GM23338 (cell line): Measurements from ENCODE around the gene LNPEP. TPM values are rescaled to one million over a fixed set of nuclear protein-coding genes. Genes with fewer than 3 reads are reported as not detected.

Experiments used
- ATAC-seq: fragments of 200-7000 bp; cut with Tn5 transposase; 3 replicates; pipeline ENCODE4 v1.9.1; 2020
- DNase-seq: peaks from one replicate; pipeline ENCODE4 v3.0.0-alpha.2; 2015; ENCODE audit warnings: low spot score
- H2AFZ ChIP-seq: fragments of 200-600 bp; sonication (generic); 2 replicates; pipeline ENCODE4 v1.8.0; 2016; ENCODE audit warnings: antibody characterized with exemption, mild to moderate bottlenecking, moderate library complexity
- H3F3A ChIP-seq: fragments of 200-600 bp; sonication (generic); replicated peaks from 2 replicates; pipeline ENCODE4 v1.8.0; 2017; ENCODE audit warnings: antibody characterized with exemption, mixed run types, low read depth
- H3K27ac ChIP-seq: fragments of 200-600 bp; sonication (generic); 2 replicates; pipeline ENCODE4 v1.6.1; 2016; ENCODE audit warnings: low read depth
- H3K27me3 ChIP-seq: fragments of 200-600 bp; sonication (generic); 2 replicates; pipeline ENCODE4 v1.8.0; 2016; ENCODE audit warnings: mild to moderate bottlenecking, mixed run types, moderate library complexity; ENCODE audit not compliant: insufficient read depth
- H3K36me3 ChIP-seq: fragments of 200-600 bp; sonication (generic); 2 replicates; pipeline ENCODE4 v1.8.0; 2016; ENCODE audit warnings: mild to moderate bottlenecking; ENCODE audit not compliant: insufficient read depth
- H3K4me1 ChIP-seq: fragments of 200-600 bp; sonication (generic); 2 replicates; pipeline ENCODE4 v1.8.0; 2016; ENCODE audit warnings: mild to moderate bottlenecking, moderate library complexity; ENCODE audit not compliant: insufficient read depth
- H3K4me2 ChIP-seq: fragments of 200-600 bp; sonication (generic); 2 replicates; pipeline ENCODE4 v1.7.1; 2017; ENCODE audit warnings: mixed run types
- H3K4me3 ChIP-seq: fragments of 200-600 bp; sonication (generic); 2 replicates; pipeline ENCODE4 v1.6.1; 2016; ENCODE audit warnings: mixed run types
- H3K79me2 ChIP-seq: fragments of 200-600 bp; sonication (generic); replicated peaks from 2 replicates; pipeline ENCODE4 v1.8.0; 2017; ENCODE audit warnings: mild to moderate bottlenecking; ENCODE audit not compliant: insufficient read depth
- H3K9me2 ChIP-seq: fragments of 200-600 bp; sonication (generic); 2 replicates; pipeline ENCODE4 v1.8.0; 2017; ENCODE audit not compliant: insufficient read depth
- H4K20me1 ChIP-seq: fragments of 200-600 bp; sonication (generic); replicated peaks from 2 replicates; pipeline ENCODE4 v1.8.0; 2017; ENCODE audit warnings: mild to moderate bottlenecking; ENCODE audit not compliant: insufficient read depth
- H3K27ac Mint-ChIP-seq: 2 replicates; pipeline ENCODE4 v1.8.0; 2020; ENCODE audit warnings: inconsistent platforms, mild to moderate bottlenecking, moderate library complexity, mixed read lengths
- H3K27me3 Mint-ChIP-seq: 3 replicates; pipeline ENCODE4 v1.8.0; 2022; ENCODE audit warnings: low read depth, mild to moderate bottlenecking, moderate library complexity, mixed read lengths, inconsistent platforms; ENCODE audit not compliant: insufficient read depth, poor library complexity
- H3K36me3 Mint-ChIP-seq: 3 replicates; pipeline ENCODE4 v1.8.0; 2021; ENCODE audit warnings: low read depth, mild to moderate bottlenecking, inconsistent platforms, moderate library complexity, mixed read lengths
- H3K4me1 Mint-ChIP-seq: 3 replicates; pipeline ENCODE4 v1.8.0; 2020; ENCODE audit warnings: mild to moderate bottlenecking, inconsistent platforms, mixed read lengths
- H3K4me3 Mint-ChIP-seq: 3 replicates; pipeline ENCODE4 v1.8.0; 2021; ENCODE audit warnings: moderate library complexity, mild to moderate bottlenecking, inconsistent platforms, mixed read lengths
- H3K9me3 Mint-ChIP-seq: 3 replicates; pipeline ENCODE4 v1.8.0; 2020; ENCODE audit warnings: moderate library complexity, mild to moderate bottlenecking, inconsistent platforms, mixed read lengths
- CTCF ChIP-seq, 2 experiments: fragments of 200-600 bp in 1 of 2; sonication (generic) in 1 of 2; conservative IDR thresholded peaks; 2 replicates each; pipeline versions ENCODE4 v1.5.1 to v1.6.1; 2016 to 2017; ENCODE audit warnings: antibody characterized with exemption in 2 of 2, low read depth in 2 of 2, mild to moderate bottlenecking in 2 of 2, moderate library complexity in 1 of 2
- EZH2 ChIP-seq: fragments of 200-600 bp; sonication (generic); IDR thresholded peaks from one replicate; pipeline ENCODE4 v1.8.0; 2017; ENCODE audit warnings: antibody characterized with exemption, mild to moderate bottlenecking, low read depth; ENCODE audit not compliant: unreplicated experiment
- EZH2phosphoT487 ChIP-seq: fragments of 200-600 bp; sonication (generic); IDR thresholded peaks from one replicate; pipeline ENCODE4 v1.8.1; 2018; ENCODE audit warnings: antibody characterized with exemption; ENCODE audit not compliant: unreplicated experiment
- JUNB ChIP-seq: IDR thresholded peaks from one replicate; pipeline ENCODE4 v1.6.1; 2016; ENCODE audit warnings: antibody characterized with exemption; ENCODE audit not compliant: unreplicated experiment
- NANOG ChIP-seq: IDR thresholded peaks from 2 replicates; pipeline ENCODE4 v1.6.1; 2016; ENCODE audit warnings: antibody characterized with exemption, borderline replicate concordance
- POLR2AphosphoS5 ChIP-seq: IDR thresholded peaks from 2 replicates; pipeline ENCODE4 v1.6.1; 2016; ENCODE audit warnings: antibody characterized with exemption, low read depth
- STAT1 ChIP-seq: IDR thresholded peaks from one replicate; pipeline ENCODE4 v1.6.1; 2016; ENCODE audit warnings: antibody characterized with exemption; ENCODE audit not compliant: unreplicated experiment
- ZNF114 ChIP-seq: fragments of 250-450 bp; sonication (Bioruptor Pico); IDR thresholded peaks from 2 replicates; pipeline ENCODE4 v1.5.0; 2020; ENCODE audit warnings: mild to moderate bottlenecking, moderate library complexity
- ZNF331 ChIP-seq: fragments of 250-450 bp; sonication (Bioruptor Pico); IDR thresholded peaks from 2 replicates; pipeline ENCODE4 v1.5.0; 2020; ENCODE audit warnings: low read depth, mild to moderate bottlenecking, moderate library complexity
- polyA plus RNA-seq: library from polyadenylated mRNA; unstranded; fragments of >200 nt; fragmentation: Nextera tagmentation; extraction: Ambion mirVana; gene quantifications from 2 replicates; pipeline ENCODE4 v1.2.1, GENCODE V29; 2016
- total RNA-seq: library from RNA; depleted of rRNA; stranded (reverse); fragments of >200 nt; shearing (Covaris generic); gene quantifications from 2 replicates; pipeline ENCODE4 v1.2.3, GENCODE V29; 2014
- TF ChIP-seq, protein P1 (sequence below): IDR thresholded peaks from one replicate; pipeline ENCODE4 v1.6.1; 2018; ENCODE audit warnings: antibody characterized with exemption; ENCODE audit not compliant: unreplicated experiment

The LNPEP gene
- total and polyA plus RNA-seq, 2 experiments from 2014 or later, result 1.2 to 8.3 TPM

DNA sequence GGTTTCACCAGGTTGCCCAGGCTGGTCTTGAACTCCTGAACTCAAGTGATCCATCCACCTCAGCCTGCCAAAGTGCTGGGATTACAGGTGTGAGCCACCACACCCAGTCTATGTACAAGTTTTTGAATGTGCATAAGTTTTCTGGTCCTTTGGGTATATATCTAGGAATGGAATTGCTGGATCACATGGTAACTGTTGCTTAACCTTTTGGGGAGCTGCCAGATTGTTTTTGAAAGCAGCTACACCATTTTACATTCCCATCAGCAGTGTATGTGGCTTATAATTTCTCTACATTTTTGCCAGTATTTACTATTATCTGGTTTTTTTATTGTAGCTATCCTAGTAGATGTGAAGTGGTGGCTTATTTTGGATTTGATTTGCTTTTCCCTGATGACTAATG is 8.9 kb upstream of the LNPEP start:
- Mint-ChIP-seq H3K9me3 (no peaks in the 10 kb centered on the region), H3K4me3 (no peak overlapping the region), H3K27me3 (peaks cover 2% of the 10 kb centered on the region), H3K4me1 (peaks cover 7% of the 10 kb centered on the region; the same call in 2 of the 3 replicates), H3K36me3 (no peaks in the 10 kb centered on the region), H3K27ac (no peak overlapping the region)
- no peak for ATAC-seq
- no peaks in the 10 kb centered on the region for H3F3A ChIP-seq
- H3K27ac ChIP-seq, result no peak overlapping the region
- H3K4me2 ChIP-seq, result no peak overlapping the region
- H3K4me1 ChIP-seq, result no peaks in the 10 kb centered on the region
- no peaks in the 10 kb centered on the region for H3K36me3 ChIP-seq
- H3K4me3 ChIP-seq, result no peak overlapping the region
- TF ChIP-seq JUNB, result no peak
- no peak for TF ChIP-seq ZNF331
- no peak for TF ChIP-seq ZNF114 (CRISPR knock-in tag)
- no peak for TF ChIP-seq CTCF (conservative IDR thresholded peaks at IDR 0.05; ENCODE audit: low read depth in 2 of 2)
- TF ChIP-seq, protein P1, sequence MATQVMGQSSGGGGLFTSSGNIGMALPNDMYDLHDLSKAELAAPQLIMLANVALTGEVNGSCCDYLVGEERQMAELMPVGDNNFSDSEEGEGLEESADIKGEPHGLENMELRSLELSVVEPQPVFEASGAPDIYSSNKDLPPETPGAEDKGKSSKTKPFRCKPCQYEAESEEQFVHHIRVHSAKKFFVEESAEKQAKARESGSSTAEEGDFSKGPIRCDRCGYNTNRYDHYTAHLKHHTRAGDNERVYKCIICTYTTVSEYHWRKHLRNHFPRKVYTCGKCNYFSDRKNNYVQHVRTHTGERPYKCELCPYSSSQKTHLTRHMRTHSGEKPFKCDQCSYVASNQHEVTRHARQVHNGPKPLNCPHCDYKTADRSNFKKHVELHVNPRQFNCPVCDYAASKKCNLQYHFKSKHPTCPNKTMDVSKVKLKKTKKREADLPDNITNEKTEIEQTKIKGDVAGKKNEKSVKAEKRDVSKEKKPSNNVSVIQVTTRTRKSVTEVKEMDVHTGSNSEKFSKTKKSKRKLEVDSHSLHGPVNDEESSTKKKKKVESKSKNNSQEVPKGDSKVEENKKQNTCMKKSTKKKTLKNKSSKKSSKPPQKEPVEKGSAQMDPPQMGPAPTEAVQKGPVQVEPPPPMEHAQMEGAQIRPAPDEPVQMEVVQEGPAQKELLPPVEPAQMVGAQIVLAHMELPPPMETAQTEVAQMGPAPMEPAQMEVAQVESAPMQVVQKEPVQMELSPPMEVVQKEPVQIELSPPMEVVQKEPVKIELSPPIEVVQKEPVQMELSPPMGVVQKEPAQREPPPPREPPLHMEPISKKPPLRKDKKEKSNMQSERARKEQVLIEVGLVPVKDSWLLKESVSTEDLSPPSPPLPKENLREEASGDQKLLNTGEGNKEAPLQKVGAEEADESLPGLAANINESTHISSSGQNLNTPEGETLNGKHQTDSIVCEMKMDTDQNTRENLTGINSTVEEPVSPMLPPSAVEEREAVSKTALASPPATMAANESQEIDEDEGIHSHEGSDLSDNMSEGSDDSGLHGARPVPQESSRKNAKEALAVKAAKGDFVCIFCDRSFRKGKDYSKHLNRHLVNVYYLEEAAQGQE, result no peak
- TF ChIP-seq STAT1, result no peak
- no peak for TF ChIP-seq POLR2AphosphoS5
- TF ChIP-seq EZH2, result no peak
- no peak for TF ChIP-seq EZH2phosphoT487
- H2AFZ ChIP-seq, result no peak overlapping the region
- no peaks in the 10 kb centered on the region for H3K79me2 ChIP-seq
- H3K27me3 ChIP-seq, result no peaks in the 10 kb centered on the region
- no peaks in the 10 kb centered on the region for H3K9me2 ChIP-seq
- no peaks in the 10 kb centered on the region for H4K20me1 ChIP-seq
- no peak for DNase-seq

DNA sequence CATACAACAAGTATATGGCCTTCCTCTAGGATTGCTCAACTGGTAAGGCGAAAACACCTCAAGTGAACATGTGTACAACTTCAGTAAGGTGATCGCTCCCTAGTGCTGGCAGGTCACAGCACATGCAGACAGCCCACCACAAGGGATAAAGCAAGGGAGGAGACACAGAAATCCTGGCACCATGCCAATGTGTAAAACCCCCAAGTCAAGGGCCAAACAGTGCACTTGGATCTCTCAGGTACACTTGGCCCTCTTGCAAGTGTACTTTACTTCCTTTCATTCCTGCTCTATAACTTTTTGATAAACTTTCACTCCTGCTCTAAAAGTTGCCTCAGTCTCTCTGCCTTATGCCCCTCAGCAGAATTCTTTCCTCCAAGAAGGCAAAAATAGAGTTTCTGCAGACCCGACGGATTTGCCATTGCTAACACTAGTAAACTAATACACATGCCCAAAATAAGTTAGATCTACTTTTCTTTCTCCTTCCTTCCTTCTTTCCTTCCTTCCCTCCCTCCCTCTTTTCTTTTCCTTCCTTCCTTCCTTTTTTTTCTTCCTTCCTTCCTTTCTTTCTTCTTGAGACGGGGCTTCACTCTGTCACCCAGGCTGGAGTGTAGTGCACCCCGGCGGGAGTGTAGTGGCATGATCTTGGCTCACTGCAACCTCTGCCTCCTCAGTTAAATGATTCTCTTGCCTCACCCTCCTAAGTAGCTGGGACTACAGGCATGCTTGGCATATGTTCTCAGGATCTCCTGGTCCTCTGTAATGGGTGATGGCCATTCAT is 6.8 kb upstream of the LNPEP start:
- H3K9me3 Mint-ChIP-seq, result no peaks in the 10 kb centered on the region
- peaks cover 4% of the 10 kb centered on the region for H3K27me3 Mint-ChIP-seq
- no peak for DNase-seq
- Histone ChIP-seq H3K4me3 (no peak overlapping the region), H3F3A (no peaks in the 10 kb centered on the region; the same call in 1 of the 2 replicates), H3K79me2 (no peaks in the 10 kb centered on the region), H3K4me1 (peaks cover 12% of the 10 kb centered on the region; the same call in 1 of the 2 replicates), H3K36me3 (no peaks in the 10 kb centered on the region), H4K20me1 (no peaks in the 10 kb centered on the region), H2AFZ (no peak overlapping the region), H3K4me2 (no peak overlapping the region), H3K9me2 (no peaks in the 10 kb centered on the region), H3K27me3 (no peaks in the 10 kb centered on the region), H3K27ac (no peak overlapping the region)
- TF ChIP-seq ZNF114 (CRISPR knock-in tag) (no peak), NANOG (no peak), EZH2 (no peak), POLR2AphosphoS5 (no peak), STAT1 (no peak)
- no peaks in the 10 kb centered on the region; the same call in 2 of the 3 replicates for H3K36me3 Mint-ChIP-seq
- no peak for ATAC-seq
- peaks cover 10% of the 10 kb centered on the region for H3K4me1 Mint-ChIP-seq
- no peak overlapping the region for H3K4me3 Mint-ChIP-seq
- no peak overlapping the region for H3K27ac Mint-ChIP-seq
